CD8-positive, alpha-beta memory T cell (primary cell): Measurements from ENCODE around the gene MAPK9. TPM values are rescaled to one million over a fixed set of nuclear protein-coding genes. Genes with fewer than 3 reads are reported as not detected.

ENCODE experiments used
- CTCF ChIA-PET: fragments of 350-600 bp; sonication (Branson Sonifier 250); formaldehyde crosslinking; loops from one replicate; lab custom pipeline; 2021; ENCODE audit warnings: antibody characterized with exemption; lab: Charles Lee
- POLR2A ChIA-PET: fragments of 350-600 bp; sonication (Branson Sonifier 250); formaldehyde crosslinking; loops from one replicate; lab custom pipeline; 2021; ENCODE audit warnings: antibody characterized with exemption; lab: Charles Lee
- DNase-seq, 5 donors: peaks; one replicate each; pipeline versions ENCODE4 v3.0.0 to v3.0.0-alpha.2; 2020 to 2022; ENCODE audit warnings: mixed read lengths in 1 of 5
- H3K27ac ChIP-seq: one replicate; pipeline ENCODE4 v1.7.0; 2013; ENCODE audit warnings: low read depth, mild to moderate bottlenecking, low read length, moderate library complexity
- H3K27me3 ChIP-seq: 2 replicates; pipeline ENCODE4 v1.7.0; 2013; ENCODE audit warnings: low read length, mild to moderate bottlenecking; ENCODE audit not compliant: insufficient read depth, poor library complexity, severe bottlenecking
- H3K36me3 ChIP-seq: 2 replicates; pipeline ENCODE4 v1.7.0; 2013; ENCODE audit warnings: mild to moderate bottlenecking, low read length, moderate library complexity; ENCODE audit not compliant: insufficient read depth
- H3K4me1 ChIP-seq: 2 replicates; pipeline ENCODE4 v1.7.0; 2013; ENCODE audit warnings: mild to moderate bottlenecking, low read length, moderate library complexity; ENCODE audit not compliant: insufficient read depth
- H3K4me3 ChIP-seq: 2 replicates; pipeline ENCODE4 v1.7.0; 2013; ENCODE audit warnings: mild to moderate bottlenecking, low read length
- H3K9me3 ChIP-seq: 2 replicates; pipeline ENCODE4 v1.7.0; 2013; ENCODE audit warnings: mild to moderate bottlenecking, low read length
- H3K27ac Mint-ChIP-seq, 8 donors: one replicate each; pipeline ENCODE4 v1.8.0; 2020 to 2021; ENCODE audit warnings: mixed read lengths in 8 of 8, mild to moderate bottlenecking in 6 of 8, inconsistent platforms in 3 of 8, moderate library complexity in 3 of 8
- H3K27me3 Mint-ChIP-seq, 2 donors: one replicate each; pipeline ENCODE4 v1.8.0; 2020 to 2021; ENCODE audit warnings: mixed read lengths in 2 of 2, mild to moderate bottlenecking in 1 of 2, moderate library complexity in 1 of 2
- H3K36me3 Mint-ChIP-seq, 3 donors: one replicate each; pipeline ENCODE4 v1.8.0; 2020 to 2021; ENCODE audit warnings: mixed read lengths in 3 of 3, inconsistent platforms in 1 of 3, mild to moderate bottlenecking in 1 of 3
- H3K4me1 Mint-ChIP-seq, 3 donors: one replicate each; pipeline ENCODE4 v1.8.0; 2020 to 2021; ENCODE audit warnings: mixed read lengths in 3 of 3, inconsistent platforms in 1 of 3, mild to moderate bottlenecking in 1 of 3
- H3K4me3 Mint-ChIP-seq, 7 donors: one replicate each; pipeline ENCODE4 v1.8.0; 2020 to 2021; ENCODE audit warnings: mixed read lengths in 7 of 7, mild to moderate bottlenecking in 6 of 7, moderate library complexity in 4 of 7, inconsistent platforms in 2 of 7
- H3K9me3 Mint-ChIP-seq, 5 donors: one replicate each; pipeline ENCODE4 v1.8.0; 2020 to 2022; ENCODE audit warnings: mixed read lengths in 5 of 5, mild to moderate bottlenecking in 3 of 5, moderate library complexity in 2 of 5, inconsistent platforms in 1 of 5
- polyA plus RNA-seq: library from polyadenylated mRNA; unstranded; fragments of 300-500 nt; fragmentation: Illumina TruSeq; gene quantifications from one replicate; pipeline ENCODE4 v1.2.3, GENCODE V29; 2021
- total RNA-seq, 2 experiments: library from RNA; stranded (reverse); gene quantifications; one replicate each; pipeline ENCODE4 v1.2.3, GENCODE V29; 2021

The MAPK9 gene
- total RNA-seq: 10 to 100 TPM; 44.3 to 46.2 TPM
- 34.9 TPM for polyA plus RNA-seq

GRCh38 chr5:180291943-180292831, at the start of gene MAPK9:
Gene MAPK9, minus strand, starts transcription at chr5:180292083. Its CDS starts 11,522 bp downstream, at chr5:180280561.
- H3K27ac ChIP-seq: peak within 1 kb of the TSS; percentile 84
- H3K27me3 ChIP-seq: no peaks in the 10 kb centered on the region
- ChIA-PET POLR2A (interaction anchor here (0.6 to 2.6 kb wide), 4 partner anchors 22 to 560 kb away, joined by 4 to 19 read pairs (median 6); partner anchors contain the start of genes CNOT6 and MAML1), CTCF (interaction anchor here (0.9 to 9.2 kb wide), 7 partner anchors 22 to 518 kb away, joined by 3 to 133 read pairs (median 7); no protein-coding TSS in a partner anchor)
- H3K9me3 Mint-ChIP-seq: no peaks in the 10 kb centered on the region
- H3K4me1 Mint-ChIP-seq: peaks cover 40 to 75% (median 64%) of the 10 kb centered on the region in 3 donors
- no peaks in the 10 kb centered on the region for H3K36me3 ChIP-seq
- no peaks in the 10 kb centered on the region for H3K9me3 ChIP-seq
- H3K4me1 ChIP-seq: peaks cover 29% of the 10 kb centered on the region
- peak; percentile 82 to 92 (median 85) for DNase-seq
- peaks cover 0 to 13% (median 1%) of the 10 kb centered on the region in 3 donors for H3K36me3 Mint-ChIP-seq
- H3K27me3 Mint-ChIP-seq: peaks cover 0 to 1% of the 10 kb centered on the region in 2 donors
- H3K27ac Mint-ChIP-seq: peak within 1 kb of the TSS; percentile 97 to 100 (median 99)
- H3K4me3 ChIP-seq: peak within 1 kb of the TSS; percentile 59
- peak within 1 kb of the TSS; percentile 93 to 99 (median 97) for H3K4me3 Mint-ChIP-seq

GRCh38 chr5:180341595-180341994, 49.7 kb upstream of the MAPK9 start:
- no peak overlapping the region for H3K4me3 ChIP-seq
- ChIA-PET CTCF (no interaction called here), POLR2A (no interaction called here)
- H3K4me3 Mint-ChIP-seq: no peak overlapping the region
- no peaks in the 10 kb centered on the region for H3K36me3 Mint-ChIP-seq
- no peaks in the 10 kb centered on the region for H3K9me3 Mint-ChIP-seq
- H3K4me1 ChIP-seq: no peaks in the 10 kb centered on the region
- H3K4me1 Mint-ChIP-seq: peaks cover 0 to 7% (median 0%) of the 10 kb centered on the region in 3 donors
- H3K27me3 ChIP-seq: no peaks in the 10 kb centered on the region
- no peaks in the 10 kb centered on the region for H3K9me3 ChIP-seq
- peaks cover 7 to 15% of the 10 kb centered on the region in 2 donors for H3K27me3 Mint-ChIP-seq
- no peak for DNase-seq
- H3K27ac Mint-ChIP-seq: no peak overlapping the region
- no peak overlapping the region for H3K27ac ChIP-seq
- H3K36me3 ChIP-seq: no peaks in the 10 kb centered on the region

DNA sequence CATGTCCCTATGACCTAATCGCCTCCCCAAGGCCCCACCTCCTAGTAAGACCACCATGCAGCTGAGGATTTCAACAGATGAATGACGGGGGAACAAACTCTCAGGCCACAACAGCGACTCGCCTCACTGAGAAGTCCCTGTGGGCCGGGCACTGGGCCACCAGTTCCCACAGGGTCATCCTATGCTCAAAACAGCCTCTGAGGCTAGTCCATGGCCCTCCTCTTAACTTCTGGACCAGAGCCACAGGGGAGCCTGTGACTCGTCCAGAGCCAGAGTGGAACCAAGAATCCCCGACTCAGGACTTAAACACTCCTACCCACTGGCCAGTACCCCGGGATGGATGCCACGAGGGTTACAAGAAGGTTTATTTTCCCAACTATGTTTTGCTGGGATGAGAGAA, 49.0 kb upstream of the MAPK9 start:
- H3K9me3 ChIP-seq: no peaks in the 10 kb centered on the region
- DNase-seq: no peak
- no peaks in the 10 kb centered on the region for H3K4me1 ChIP-seq
- Mint-ChIP-seq H3K4me3 (no peak overlapping the region), H3K4me1 (peaks cover 0 to 7% (median 0%) of the 10 kb centered on the region in 3 donors), H3K36me3 (no peaks in the 10 kb centered on the region), H3K27ac (no peak overlapping the region), H3K9me3 (no peaks in the 10 kb centered on the region), H3K27me3 (peaks cover 7 to 12% of the 10 kb centered on the region in 2 donors)
- H3K27me3 ChIP-seq: no peaks in the 10 kb centered on the region
- no peak overlapping the region for H3K4me3 ChIP-seq
- CTCF ChIA-PET: no interaction called here
- no peak overlapping the region for H3K27ac ChIP-seq
- POLR2A ChIA-PET: no interaction called here
- H3K36me3 ChIP-seq: no peaks in the 10 kb centered on the region

DNA sequence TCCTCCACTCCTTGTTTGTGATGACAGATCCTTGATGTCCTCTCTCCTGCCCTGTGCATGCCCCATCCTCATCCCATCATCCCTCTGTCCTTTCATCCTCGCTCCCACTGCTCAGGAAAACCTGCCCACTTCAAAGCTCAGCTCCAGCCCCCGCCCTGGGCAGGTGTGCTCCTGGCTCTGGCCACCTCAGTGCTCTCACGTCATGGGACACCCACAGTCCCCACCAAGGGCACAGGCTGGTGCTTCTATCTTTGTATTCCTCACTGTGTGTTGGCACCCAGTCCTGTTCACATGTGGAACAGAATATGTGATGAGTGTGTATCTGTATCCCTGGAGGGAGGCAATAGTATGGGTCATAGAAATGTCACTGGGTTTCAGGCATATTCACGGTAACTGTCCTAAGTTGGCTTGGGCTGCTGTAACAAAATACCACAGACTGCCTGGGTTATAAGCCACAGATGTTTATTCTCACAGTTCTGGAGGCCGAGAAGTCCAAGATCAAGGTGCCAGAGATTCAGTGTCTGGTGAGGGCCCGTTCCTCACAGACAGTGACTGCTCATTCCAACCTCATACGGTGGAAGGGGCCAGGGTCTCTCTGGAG, 47.8 kb upstream of the MAPK9 start:
- Mint-ChIP-seq H3K4me1 (peaks cover 0 to 7% (median 0%) of the 10 kb centered on the region in 3 donors), H3K4me3 (no peak overlapping the region), H3K27ac (peak overlapping the region in 1 of 8 donors; percentile 77), H3K27me3 (peaks cover 6 to 12% of the 10 kb centered on the region in 2 donors), H3K36me3 (no peaks in the 10 kb centered on the region), H3K9me3 (no peaks in the 10 kb centered on the region)
- ChIA-PET CTCF (interaction anchor here (1.6 kb wide), 1 partner anchor 11 kb away, joined by 3 read pairs; no protein-coding TSS in a partner anchor), POLR2A (no interaction called here)
- Histone ChIP-seq H3K27ac (no peak overlapping the region), H3K4me3 (no peak overlapping the region), H3K27me3 (no peaks in the 10 kb centered on the region), H3K36me3 (no peaks in the 10 kb centered on the region), H3K9me3 (no peaks in the 10 kb centered on the region), H3K4me1 (no peaks in the 10 kb centered on the region)
- DNase-seq: no peak

DNA sequence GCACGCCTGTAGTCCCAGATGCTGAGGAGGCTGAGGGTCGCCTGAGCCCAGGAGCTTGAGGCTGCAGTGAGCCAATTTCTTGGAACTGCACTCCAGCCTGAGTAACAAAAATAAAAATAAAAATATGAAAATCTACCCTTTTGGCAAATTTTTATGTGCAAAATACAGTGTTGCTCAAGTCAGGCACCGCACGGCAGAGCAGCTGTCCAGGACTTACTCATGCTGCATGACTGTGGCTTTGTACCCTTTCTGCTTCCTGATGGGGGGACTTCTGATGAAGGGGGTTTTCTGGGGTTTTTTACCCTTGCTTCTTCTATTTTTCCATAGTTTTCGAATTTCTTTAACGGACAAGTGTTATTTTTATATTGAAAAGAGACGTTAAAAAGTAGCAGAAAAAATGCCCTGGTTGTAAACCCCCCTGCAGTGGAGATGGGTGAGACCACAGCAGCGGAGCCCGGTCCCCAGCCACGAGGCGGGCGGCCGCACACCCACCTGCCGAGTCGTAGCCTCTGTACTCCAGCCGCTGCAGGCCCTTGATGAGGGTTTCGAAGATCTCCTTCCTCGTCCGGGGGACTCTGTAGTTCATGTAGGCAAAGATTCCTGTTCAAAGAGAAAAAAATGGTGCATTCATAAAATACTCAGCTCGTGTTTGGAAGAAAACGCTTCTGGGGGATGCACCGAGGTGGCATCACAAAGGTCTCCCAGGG, 46.3 kb upstream of the MAPK9 start:
- Mint-ChIP-seq H3K4me3 (no peak overlapping the region), H3K36me3 (peaks cover 0 to 1% (median 0%) of the 10 kb centered on the region in 3 donors), H3K4me1 (no peaks in the 10 kb centered on the region), H3K27me3 (peaks cover 14 to 17% of the 10 kb centered on the region in 2 donors), H3K27ac (no peak overlapping the region), H3K9me3 (no peaks in the 10 kb centered on the region)
- Histone ChIP-seq H3K27ac (no peak overlapping the region), H3K9me3 (no peaks in the 10 kb centered on the region), H3K27me3 (no peaks in the 10 kb centered on the region), H3K36me3 (no peaks in the 10 kb centered on the region), H3K4me3 (no peak overlapping the region), H3K4me1 (no peaks in the 10 kb centered on the region)
- POLR2A ChIA-PET: no interaction called here
- DNase-seq: no peak
- CTCF ChIA-PET: interaction anchor here (0.6 to 1.8 kb wide), 2 partner anchors 9 to 84 kb away, joined by 4 to 10 read pairs; no protein-coding TSS in a partner anchor

DNA sequence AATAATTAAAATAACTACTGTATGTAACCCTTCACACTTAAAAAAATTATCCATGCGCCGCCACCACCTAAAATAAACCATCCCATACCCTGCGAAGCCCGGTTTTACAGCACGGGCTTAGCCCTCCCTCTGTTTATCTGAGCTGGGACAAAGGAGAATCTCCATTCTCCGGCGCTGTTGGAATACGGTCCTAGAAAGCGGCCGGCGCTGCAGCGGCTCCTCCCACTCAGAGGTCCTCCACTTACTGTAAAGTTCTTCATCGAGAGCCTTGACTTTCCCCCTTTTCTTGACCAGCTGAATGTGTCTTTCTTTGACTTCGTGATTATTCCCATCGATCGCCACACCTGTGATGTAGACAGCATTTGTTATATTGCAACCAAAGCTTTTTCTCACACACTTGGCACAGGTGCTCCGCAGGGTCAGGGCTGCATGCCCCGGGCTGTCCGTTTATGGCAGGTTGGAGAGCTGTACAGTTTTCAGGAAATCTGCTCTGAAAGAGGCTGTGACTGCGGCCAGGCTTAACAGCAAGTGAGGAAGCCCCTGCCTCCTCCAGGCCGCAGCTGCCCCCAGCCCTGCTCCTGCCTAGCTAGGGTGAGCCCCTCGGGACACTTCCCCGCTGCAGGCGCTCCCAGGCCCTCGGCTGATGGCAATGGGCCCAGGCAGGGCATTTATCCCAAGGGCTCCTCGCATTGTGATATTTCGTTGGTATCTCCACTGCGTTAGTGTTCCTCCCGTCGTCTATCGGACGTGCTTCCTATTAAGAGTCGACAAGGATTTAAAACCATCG, 44.5 kb upstream of the MAPK9 start:
- H3K9me3 ChIP-seq: no peaks in the 10 kb centered on the region
- H3K36me3 Mint-ChIP-seq: peaks cover 0 to 1% (median 0%) of the 10 kb centered on the region in 3 donors
- H3K36me3 ChIP-seq: no peaks in the 10 kb centered on the region
- H3K4me1 Mint-ChIP-seq: peaks cover 0 to 1% (median 0%) of the 10 kb centered on the region in 3 donors
- DNase-seq: no peak
- H3K27ac Mint-ChIP-seq: no peak overlapping the region
- no peak overlapping the region for H3K4me3 ChIP-seq
- no peak overlapping the region for H3K4me3 Mint-ChIP-seq
- CTCF ChIA-PET: interaction anchor here (1.0 kb wide), 1 partner anchor 73 kb away, joined by 3 read pairs; no protein-coding TSS in a partner anchor
- peaks cover 12 to 21% of the 10 kb centered on the region in 2 donors for H3K27me3 Mint-ChIP-seq
- H3K9me3 Mint-ChIP-seq: no peaks in the 10 kb centered on the region
- H3K27me3 ChIP-seq: no peaks in the 10 kb centered on the region
- H3K4me1 ChIP-seq: no peaks in the 10 kb centered on the region
- no peak overlapping the region for H3K27ac ChIP-seq
- POLR2A ChIA-PET: no interaction called here

DNA sequence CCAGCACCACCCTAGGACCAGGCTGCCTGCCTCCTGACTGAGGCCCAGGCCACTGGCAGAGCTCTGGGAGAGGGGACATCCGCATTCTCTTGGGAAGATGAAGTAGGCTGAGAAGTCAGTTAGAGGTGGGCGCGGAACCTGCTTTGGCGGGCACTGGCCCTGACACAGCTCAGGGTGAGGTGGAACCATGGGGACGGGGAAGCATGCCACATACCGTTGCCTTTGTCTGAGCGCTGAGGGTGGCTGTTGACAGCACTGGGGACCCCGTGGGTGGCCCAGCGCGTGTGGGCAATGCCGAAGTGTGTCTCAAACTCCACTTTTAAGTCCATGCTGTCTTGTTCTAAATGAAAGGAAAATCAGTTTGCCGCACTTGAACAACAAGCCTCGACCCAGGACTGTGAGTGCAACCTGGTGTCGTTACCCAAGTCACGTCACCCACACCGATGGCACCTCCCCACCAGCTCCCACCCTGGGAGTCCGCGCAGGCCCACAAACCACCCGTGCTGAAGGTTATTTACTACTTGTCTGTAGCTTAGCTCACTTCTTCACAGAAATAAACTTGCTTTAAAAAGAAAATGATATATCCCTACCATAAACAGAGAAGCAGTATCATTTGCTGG, 43.8 kb upstream of the MAPK9 start:
- peaks cover 12 to 22% of the 10 kb centered on the region in 2 donors for H3K27me3 Mint-ChIP-seq
- no peak for DNase-seq

More for the DNA sequence above, 43.8 kb upstream of the MAPK9 start:
- no peaks in the 10 kb centered on the region for H3K27me3 ChIP-seq
- H3K36me3 ChIP-seq: no peaks in the 10 kb centered on the region
- H3K27ac ChIP-seq: no peak overlapping the region
- Mint-ChIP-seq H3K4me1 (peaks cover 0 to 1% (median 0%) of the 10 kb centered on the region in 3 donors), H3K4me3 (no peak overlapping the region), H3K9me3 (no peaks in the 10 kb centered on the region), H3K36me3 (peaks cover 0 to 1% (median 0%) of the 10 kb centered on the region in 3 donors), H3K27ac (no peak overlapping the region)
- H3K4me3 ChIP-seq: no peak overlapping the region
- ChIA-PET POLR2A (no interaction called here), CTCF (interaction anchor here (2.2 kb wide), 1 partner anchor 21 kb away, joined by 8 read pairs; no protein-coding TSS in a partner anchor)
- H3K9me3 ChIP-seq: no peaks in the 10 kb centered on the region
- H3K4me1 ChIP-seq: no peaks in the 10 kb centered on the region
